Measurements from ENCODE around the gene ZSCAN32. TPM values are rescaled to one million over a fixed set of nuclear protein-coding genes. Genes with fewer than 3 reads are reported as not detected.

ZSCAN32 gene
- total RNA-seq: 15.6 and 17.4 TPM in 2 replicates

GRCh38 chr16:3400779-3401688, at the start of gene ZSCAN32, which contains the start of gene ZNF174:
Gene ZSCAN32 (minus strand): TSS chr16:3401004. CDS start chr16:3397557, 3,447 bp downstream.
Gene ZNF174 (plus strand): TSS chr16:3401215. CDS start chr16:3402005, 790 bp downstream.
- DNase-seq (ENCODE audit: low read depth) (peak; percentile 97), FAIRE-seq (no peak)
- peaks cover 13% of the 10 kb centered on the region for H3K36me3 ChIP-seq (ENCODE audit: control insufficient read depth, insufficient read depth, low read length)
- peak within 1 kb of the TSS; percentile 73 for H3K4me3 ChIP-seq (ENCODE audit: low read depth, low read length)
- TF ChIP-seq CTCF (IDR thresholded peaks at IDR 0.05; ENCODE audit: insufficient read depth, low read length, severe bottlenecking): no peak
- no peaks in the 10 kb centered on the region for H3K27me3 ChIP-seq (ENCODE audit: control insufficient read depth, insufficient read depth, low read length)

DNA sequence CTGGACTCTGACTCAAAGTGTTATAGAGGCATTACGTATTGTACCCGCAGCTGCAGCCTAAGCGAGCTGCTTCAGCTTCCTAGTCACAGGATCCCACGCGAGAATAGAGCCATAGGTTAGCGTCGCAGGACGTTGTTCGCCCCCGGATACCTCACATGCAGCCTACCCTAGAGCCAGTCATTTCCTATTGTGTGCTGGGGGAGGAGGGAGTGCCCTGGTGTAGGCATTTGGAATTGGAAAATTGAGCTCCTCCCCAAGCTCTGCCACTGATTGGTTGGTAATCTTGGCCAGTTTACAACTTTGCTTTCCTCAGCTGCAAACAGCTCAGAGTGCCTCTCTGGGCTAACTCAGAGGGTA, 43.2 kb upstream of the ZSCAN32 start:
- DNase-seq (ENCODE audit: low read depth): peak; percentile 80
- FAIRE-seq: peak; percentile 76
- H3K27me3 ChIP-seq (ENCODE audit: control insufficient read depth, insufficient read depth, low read length): no peaks in the 10 kb centered on the region
- H3K36me3 ChIP-seq (ENCODE audit: control insufficient read depth, insufficient read depth, low read length): peaks cover 4% of the 10 kb centered on the region
- H3K4me3 ChIP-seq (ENCODE audit: low read depth, low read length): peak overlapping the region; percentile 57
- TF ChIP-seq CTCF (IDR thresholded peaks at IDR 0.05; ENCODE audit: insufficient read depth, low read length, severe bottlenecking): no peak

DNA sequence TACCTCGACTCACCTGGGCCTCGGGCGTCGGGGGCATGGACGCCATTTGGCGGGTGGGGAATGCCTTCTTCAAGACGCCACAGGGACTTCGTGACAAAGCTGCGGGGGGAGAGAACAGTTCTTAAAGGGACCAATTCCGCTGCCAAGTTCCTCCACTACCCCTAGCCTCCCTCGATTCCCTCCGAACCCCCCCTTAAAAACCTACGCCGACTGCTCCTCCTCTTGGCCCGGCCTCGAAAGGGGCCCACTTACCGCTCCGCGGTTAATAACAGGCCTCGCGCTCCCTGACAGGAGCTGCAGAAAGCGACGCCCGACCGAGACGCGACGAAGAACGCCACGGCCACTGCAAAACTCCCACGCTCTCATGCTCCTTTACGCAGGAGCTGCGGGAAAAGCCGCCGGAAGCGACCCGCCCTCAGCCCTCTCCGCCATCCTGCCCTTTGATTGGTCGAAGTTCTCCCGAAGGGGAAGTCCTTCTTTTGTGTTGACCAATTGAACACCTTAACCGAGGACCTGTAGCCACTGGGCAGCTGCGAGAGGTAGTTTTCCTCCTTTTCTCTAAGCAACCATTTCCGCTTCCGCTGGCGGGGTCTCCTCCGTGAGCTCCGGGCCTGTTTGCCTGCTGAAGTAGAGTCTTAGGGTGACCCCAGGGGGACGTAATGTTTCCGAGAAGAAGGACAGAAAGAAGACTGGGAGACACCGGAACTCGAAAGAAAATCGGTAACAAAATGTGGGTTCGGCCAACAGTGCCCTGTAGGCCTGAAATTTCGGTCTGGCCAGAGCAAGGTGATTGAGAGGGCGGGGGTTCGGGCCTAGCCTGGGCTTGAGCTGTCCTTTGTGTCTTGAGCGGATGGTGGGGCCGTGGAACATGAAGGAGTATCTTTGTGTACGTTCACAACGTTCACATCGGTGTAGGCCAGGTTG, 42.6 kb upstream of the ZSCAN32 start, which contains the start of the genes NAA60 and ZNF597:
Gene NAA60, plus strand, starts transcription at position 573 of the 924 bp plus-strand sequence. CDS start 32,548 bp downstream, outside the sequence.
Gene ZNF597, minus strand, starts transcription at position 397 of the 924 bp plus-strand sequence. Its CDS starts 351 bp downstream, at position 46.
- no peak for TF ChIP-seq CTCF (IDR thresholded peaks at IDR 0.05; ENCODE audit: insufficient read depth, low read length, severe bottlenecking)
- peaks cover 2% of the 10 kb centered on the region for H3K36me3 ChIP-seq (ENCODE audit: control insufficient read depth, insufficient read depth, low read length)
- H3K4me3 ChIP-seq (ENCODE audit: low read depth, low read length): peak within 1 kb of the TSS; percentile 57
- peak; percentile 85 for DNase-seq (ENCODE audit: low read depth)
- H3K27me3 ChIP-seq (ENCODE audit: control insufficient read depth, insufficient read depth, low read length): no peaks in the 10 kb centered on the region
- no peak for FAIRE-seq

GRCh38 chr16:3439637-3440036, 38.8 kb upstream of the ZSCAN32 start:
- TF ChIP-seq CTCF (IDR thresholded peaks at IDR 0.05; ENCODE audit: insufficient read depth, low read length, severe bottlenecking): no peak
- FAIRE-seq: no peak
- H3K27me3 ChIP-seq (ENCODE audit: control insufficient read depth, insufficient read depth, low read length): no peaks in the 10 kb centered on the region
- peaks cover 3% of the 10 kb centered on the region for H3K36me3 ChIP-seq (ENCODE audit: control insufficient read depth, insufficient read depth, low read length)
- H3K4me3 ChIP-seq (ENCODE audit: low read depth, low read length): no peak overlapping the region
- no peak for DNase-seq (ENCODE audit: low read depth)

DNA sequence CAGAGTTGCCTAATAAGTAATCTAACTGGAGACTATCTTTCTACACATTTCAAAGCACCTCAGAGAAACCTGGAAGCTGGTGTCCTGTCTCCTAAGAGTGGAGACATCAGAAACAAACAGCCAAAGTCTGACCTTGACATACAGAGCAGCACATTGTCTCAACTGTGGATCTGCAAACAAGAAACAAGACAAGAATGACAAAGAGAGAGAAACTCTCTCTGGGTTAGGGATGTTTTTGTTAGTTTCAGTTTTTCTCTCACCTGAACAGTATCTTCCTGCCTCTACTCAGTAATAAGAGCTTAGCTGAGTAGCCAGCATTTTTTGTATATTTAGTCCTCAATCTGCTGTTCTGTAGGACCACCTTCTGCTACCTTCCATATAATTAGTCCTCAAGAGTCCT, 33.6 kb upstream of the ZSCAN32 start:
- no peaks in the 10 kb centered on the region for H3K27me3 ChIP-seq (ENCODE audit: control insufficient read depth, insufficient read depth, low read length)
- FAIRE-seq: no peak

More for the DNA sequence above, 33.6 kb upstream of the ZSCAN32 start:
- DNase-seq (ENCODE audit: low read depth): no peak
- Histone ChIP-seq H3K36me3 (ENCODE audit: control insufficient read depth, insufficient read depth, low read length) (peaks cover 3% of the 10 kb centered on the region), H3K4me3 (ENCODE audit: low read depth, low read length) (no peak overlapping the region)
- no peak for TF ChIP-seq CTCF (IDR thresholded peaks at IDR 0.05; ENCODE audit: insufficient read depth, low read length, severe bottlenecking)

Measured in bronchial epithelial cell (primary cell).